ENCODE data around the gene PRDM7. TPM values are rescaled to one million over a fixed set of nuclear protein-coding genes. Genes with fewer than 3 reads are reported as not detected.

Gene PRDM7
- total RNA-seq, 1 experiment from 2014 or later = not detected

GRCh38 chr16:90055371-90055770 lies 21.8 kb downstream of the PRDM7 start:
- Histone ChIP-seq H3K9me3 (peaks cover 32% of the 10 kb centered on the region), H3K36me3 (ENCODE audit: control insufficient read depth, insufficient read depth, low read length) (no peaks in the 10 kb centered on the region), H3K4me3 (ENCODE audit: low read depth, low read length) (no peak overlapping the region), H3K4me1 (peaks cover 25% of the 10 kb centered on the region), H3K27me3 (replicated peaks; ENCODE audit: control insufficient read depth, insufficient read depth, low read length) (no peaks in the 10 kb centered on the region)
- no peak for TF ChIP-seq CTCF (IDR thresholded peaks at IDR 0.05; ENCODE audit: insufficient read depth in 1 of 2, low read depth in 1 of 2, low read length in 1 of 2, severe bottlenecking in 1 of 2, unreplicated experiment in 1 of 2)
- no peak for DNase-seq
- intact Hi-C loops (cut with micrococcal nuclease; ENCODE audit: unreplicated experiment) = no loop called here
- Mint-ChIP-seq H3K27ac (ENCODE audit: unreplicated experiment) (no peak overlapping the region), H3K4me3 (ENCODE audit: unreplicated experiment) (no peak overlapping the region), H3K9me3 (ENCODE audit: unreplicated experiment) (peaks cover 61% of the 10 kb centered on the region), H3K27me3 (ENCODE audit: insufficient read depth, unreplicated experiment) (no peaks in the 10 kb centered on the region), H3K4me1 (ENCODE audit: low read depth, unreplicated experiment) (peaks cover 14% of the 10 kb centered on the region), H3K36me3 (ENCODE audit: insufficient read depth, unreplicated experiment) (peaks cover 7% of the 10 kb centered on the region)
- CTCF ChIA-PET = no interaction called here
- POLR2A ChIA-PET = no interaction called here
- BruUV-seq (replicated peaks) = no TSS peak

GRCh38 chr16:90054554-90054953 lies 22.6 kb downstream of the PRDM7 start:
- Mint-ChIP-seq H3K4me1 (ENCODE audit: low read depth, unreplicated experiment) (peaks cover 14% of the 10 kb centered on the region), H3K4me3 (ENCODE audit: unreplicated experiment) (no peak overlapping the region), H3K36me3 (ENCODE audit: insufficient read depth, unreplicated experiment) (peaks cover 7% of the 10 kb centered on the region), H3K27me3 (ENCODE audit: insufficient read depth, unreplicated experiment) (no peaks in the 10 kb centered on the region), H3K27ac (ENCODE audit: unreplicated experiment) (no peak overlapping the region), H3K9me3 (ENCODE audit: unreplicated experiment) (peaks cover 56% of the 10 kb centered on the region)
- Histone ChIP-seq H3K27me3 (replicated peaks; ENCODE audit: control insufficient read depth, insufficient read depth, low read length) (no peaks in the 10 kb centered on the region), H3K4me3 (ENCODE audit: low read depth, low read length) (no peak overlapping the region), H3K4me1 (peaks cover 25% of the 10 kb centered on the region), H3K36me3 (ENCODE audit: control insufficient read depth, insufficient read depth, low read length) (no peaks in the 10 kb centered on the region), H3K9me3 (peaks cover 32% of the 10 kb centered on the region)
- ChIA-PET CTCF (no interaction called here), POLR2A (no interaction called here)
- intact Hi-C loops (cut with micrococcal nuclease; ENCODE audit: unreplicated experiment) = no loop called here
- no peak for TF ChIP-seq CTCF (IDR thresholded peaks at IDR 0.05; ENCODE audit: insufficient read depth in 1 of 2, low read depth in 1 of 2, low read length in 1 of 2, severe bottlenecking in 1 of 2, unreplicated experiment in 1 of 2)
- no peak for DNase-seq
- no TSS peak for BruUV-seq (replicated peaks)

GRCh38 chr16:90053902-90054500 lies 23.1 kb downstream of the PRDM7 start:
- H3K27ac Mint-ChIP-seq (ENCODE audit: unreplicated experiment) = no peak overlapping the region
- no TSS peak for BruUV-seq (replicated peaks)

More at GRCh38 chr16:90053902-90054500, 23.1 kb downstream of the PRDM7 start:
- Mint-ChIP-seq H3K9me3 (ENCODE audit: unreplicated experiment) (peaks cover 51% of the 10 kb centered on the region), H3K27me3 (ENCODE audit: insufficient read depth, unreplicated experiment) (no peaks in the 10 kb centered on the region), H3K4me3 (ENCODE audit: unreplicated experiment) (no peak overlapping the region), H3K4me1 (ENCODE audit: low read depth, unreplicated experiment) (peaks cover 14% of the 10 kb centered on the region), H3K36me3 (ENCODE audit: insufficient read depth, unreplicated experiment) (peaks cover 7% of the 10 kb centered on the region)
- Histone ChIP-seq H3K27me3 (replicated peaks; ENCODE audit: control insufficient read depth, insufficient read depth, low read length) (no peaks in the 10 kb centered on the region), H3K9me3 (peaks cover 32% of the 10 kb centered on the region), H3K4me1 (peaks cover 25% of the 10 kb centered on the region), H3K4me3 (ENCODE audit: low read depth, low read length) (no peak overlapping the region), H3K36me3 (ENCODE audit: control insufficient read depth, insufficient read depth, low read length) (no peaks in the 10 kb centered on the region)
- no peak for DNase-seq
- intact Hi-C loops (cut with micrococcal nuclease; ENCODE audit: unreplicated experiment) = no loop called here
- ChIA-PET POLR2A (no interaction called here), CTCF (no interaction called here)
- no peak for TF ChIP-seq CTCF (IDR thresholded peaks at IDR 0.05; ENCODE audit: insufficient read depth in 1 of 2, low read depth in 1 of 2, low read length in 1 of 2, severe bottlenecking in 1 of 2, unreplicated experiment in 1 of 2)

All from Caco-2 (cell line).